ENCODE results near the gene LRRC8C. TPM values are rescaled to one million over a fixed set of nuclear protein-coding genes. Genes with fewer than 3 reads are reported as not detected.

LRRC8C gene
- total RNA-seq, 1 donor from 2014 or later = 5.2 TPM

- no peaks in the 10 kb centered on the region for H3K9me3 Mint-ChIP-seq
- no peak for DNase-seq (ENCODE audit: extremely low spot score, unreplicated experiment)
- H3K27ac Mint-ChIP-seq = no peak overlapping the region
- H3K36me3 Mint-ChIP-seq = peaks cover 3% of the 10 kb centered on the region
- H3K4me1 Mint-ChIP-seq (ENCODE audit: unreplicated experiment) = no peaks in the 10 kb centered on the region
- no peak for TF ChIP-seq CTCF (conservative IDR thresholded peaks at IDR 0.05)
- H3K4me3 Mint-ChIP-seq = no peak overlapping the region
- no peaks in the 10 kb centered on the region for H3K27me3 Mint-ChIP-seq
Observed at GRCh38 chr1:89649783-89650182, 16.9 kb downstream of the LRRC8C start.

GRCh38 chr1:89652373-89652772 lies 19.5 kb downstream of the LRRC8C start:
- H3K4me1 Mint-ChIP-seq (ENCODE audit: unreplicated experiment) = no peaks in the 10 kb centered on the region
- no peak for TF ChIP-seq CTCF (conservative IDR thresholded peaks at IDR 0.05)
- no peak overlapping the region for H3K4me3 Mint-ChIP-seq
- H3K9me3 Mint-ChIP-seq = no peaks in the 10 kb centered on the region
- DNase-seq (ENCODE audit: extremely low spot score, unreplicated experiment) = no peak
- H3K27ac Mint-ChIP-seq = no peak overlapping the region
- no peaks in the 10 kb centered on the region for H3K27me3 Mint-ChIP-seq
- no peaks in the 10 kb centered on the region for H3K36me3 Mint-ChIP-seq

GRCh38 chr1:89657886-89658285 lies 25.0 kb downstream of the LRRC8C start:
- no peak for TF ChIP-seq CTCF (conservative IDR thresholded peaks at IDR 0.05)
- Mint-ChIP-seq H3K9me3 (no peaks in the 10 kb centered on the region), H3K4me1 (ENCODE audit: unreplicated experiment) (no peaks in the 10 kb centered on the region)

GRCh38 chr1:89659322-89660081 lies 26.6 kb downstream of the LRRC8C start:
- no peak overlapping the region for H3K27ac Mint-ChIP-seq
- TF ChIP-seq CTCF (conservative IDR thresholded peaks at IDR 0.05) = no peak
- H3K4me3 Mint-ChIP-seq = no peak overlapping the region
- H3K36me3 Mint-ChIP-seq = no peaks in the 10 kb centered on the region
- H3K4me1 Mint-ChIP-seq (ENCODE audit: unreplicated experiment) = no peaks in the 10 kb centered on the region
- no peaks in the 10 kb centered on the region for H3K27me3 Mint-ChIP-seq
- no peaks in the 10 kb centered on the region for H3K9me3 Mint-ChIP-seq
- DNase-seq (ENCODE audit: extremely low spot score, unreplicated experiment) = no peak

More at GRCh38 chr1:89657886-89658285, 25.0 kb downstream of the LRRC8C start:
- DNase-seq (ENCODE audit: extremely low spot score, unreplicated experiment) = no peak
- Mint-ChIP-seq H3K36me3 (no peaks in the 10 kb centered on the region), H3K4me3 (no peak overlapping the region), H3K27ac (no peak overlapping the region), H3K27me3 (no peaks in the 10 kb centered on the region)

- H3K4me3 Mint-ChIP-seq = no peak overlapping the region
- no peaks in the 10 kb centered on the region for H3K36me3 Mint-ChIP-seq
- no peak for DNase-seq (ENCODE audit: extremely low spot score, unreplicated experiment)
- no peak overlapping the region for H3K27ac Mint-ChIP-seq
- no peaks in the 10 kb centered on the region for H3K27me3 Mint-ChIP-seq
- no peaks in the 10 kb centered on the region for H3K9me3 Mint-ChIP-seq
- H3K4me1 Mint-ChIP-seq (ENCODE audit: unreplicated experiment) = no peaks in the 10 kb centered on the region
- no peak for TF ChIP-seq CTCF (conservative IDR thresholded peaks at IDR 0.05)
Observed at GRCh38 chr1:89660224-89661061, 27.5 kb downstream of the LRRC8C start.
